Frontal cortex (tissue), 4 donors: ENCODE results near the gene KHNYN. TPM values are rescaled to one million over a fixed set of nuclear protein-coding genes. Genes with fewer than 3 reads are reported as not detected.
A peak's percentile ranks its signal among the peaks of the same experiment; 100 is the strongest.
"Not testable (repeated sequence)": the region's sequence is repeated elsewhere in the genome, so short reads cannot be mapped to it uniquely, and the experiment has no call there.

Experiments used
- DNase-seq, 2 donors: peaks; one replicate each; pipeline ENCODE4 v3.0.0; 2012; ENCODE audit warnings: low spot score in 2 of 2
- FAIRE-seq: peaks from 2 replicates; lab custom pipeline; 2012; peaks lifted over from hg19 to GRCh38; lab: Jason Lieb, UNC
- total RNA-seq: library from RNA; depleted of rRNA; stranded (reverse); fragments of >200 nt; gene quantifications from one replicate; pipeline ENCODE4 v1.2.3, GENCODE V29; 2014
- donor health status: control.
- donor health status: control.
- donor health status: control.

KHNYN gene
- total RNA-seq, 1 donor from 2014 or later, result 13.9 TPM

DNA sequence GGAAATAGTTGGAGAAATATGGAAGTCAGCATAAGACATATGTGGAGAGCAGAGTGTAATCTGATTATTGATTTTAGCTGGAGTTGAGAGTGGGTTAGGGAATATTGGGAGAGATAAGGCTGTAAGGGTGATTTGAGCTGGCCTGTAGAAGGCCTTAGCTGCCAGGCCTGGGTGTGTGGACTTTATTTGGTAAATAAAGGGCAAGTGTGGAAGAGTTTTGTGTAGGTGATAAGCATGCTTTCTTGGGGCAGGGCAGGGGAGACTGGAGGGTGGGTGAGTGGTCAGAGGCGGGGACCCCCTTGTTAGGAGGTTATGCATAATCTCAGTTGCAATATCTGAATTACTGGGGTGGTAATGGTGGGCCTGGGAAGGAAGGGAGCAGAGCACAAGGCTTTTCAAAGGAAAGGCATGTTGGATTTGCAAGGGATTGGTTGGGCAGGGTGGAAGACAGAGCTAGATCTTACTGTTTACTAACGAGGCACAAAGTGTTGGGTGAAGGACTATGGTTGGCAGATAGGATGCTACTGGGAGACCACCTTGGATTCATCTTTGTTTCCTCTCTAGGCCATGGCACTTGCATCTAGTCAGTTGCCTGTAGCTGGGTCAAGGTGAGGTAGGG is 5.5 kb downstream of the KHNYN start:
- DNase-seq (no peak), FAIRE-seq (no peak)

DNA sequence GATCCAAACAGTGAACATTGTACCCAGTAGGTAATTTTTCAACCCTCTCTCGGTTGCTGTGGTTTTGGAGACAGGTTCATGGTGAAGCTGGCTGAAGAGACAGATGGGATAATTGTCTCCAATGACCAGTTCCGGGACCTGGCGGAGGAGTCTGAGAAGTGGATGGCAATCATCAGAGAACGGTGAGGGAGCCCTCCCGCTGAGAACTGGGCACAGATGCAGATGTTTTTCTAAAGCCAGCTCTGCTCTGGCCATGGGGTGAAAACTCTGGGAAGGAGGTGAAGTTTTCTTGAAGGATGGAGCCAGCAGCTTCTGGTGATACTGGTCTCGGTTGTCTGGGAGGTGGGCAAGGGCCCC is 6.2 kb downstream of the KHNYN start:
- no peak for DNase-seq
- no peak for FAIRE-seq

DNA sequence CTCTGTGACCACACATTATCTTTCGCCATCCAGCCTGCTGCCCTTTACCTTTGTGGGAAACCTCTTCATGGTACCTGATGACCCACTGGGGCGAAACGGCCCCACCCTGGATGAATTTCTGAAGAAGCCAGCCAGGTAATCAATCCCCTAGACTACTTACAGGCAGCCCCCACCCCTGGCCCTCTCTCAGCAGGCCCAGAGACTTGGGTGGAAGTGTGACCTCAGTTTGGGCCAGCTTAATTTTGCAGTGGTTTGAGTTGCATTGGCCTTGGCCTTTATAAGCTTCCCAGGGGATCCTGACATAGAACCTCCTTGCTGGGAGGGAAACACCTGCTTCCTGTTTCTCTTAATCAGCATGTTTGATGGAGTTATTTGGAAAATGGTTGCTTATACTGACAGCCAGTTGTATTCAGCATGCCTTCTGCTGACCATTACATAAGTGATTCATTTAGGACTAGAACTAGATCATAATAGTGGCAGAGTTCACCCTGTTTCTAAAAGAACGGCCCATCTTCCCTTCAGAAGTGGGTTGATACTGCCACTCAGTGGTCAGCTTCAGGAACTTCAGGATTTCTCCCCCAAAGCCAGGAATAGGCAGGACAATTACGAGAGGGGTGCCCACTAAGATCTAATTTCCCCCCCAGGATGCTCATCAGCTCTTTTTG is 6.7 kb downstream of the KHNYN start:
- DNase-seq (peak; percentile 66 to 87), FAIRE-seq (no peak)

DNA sequence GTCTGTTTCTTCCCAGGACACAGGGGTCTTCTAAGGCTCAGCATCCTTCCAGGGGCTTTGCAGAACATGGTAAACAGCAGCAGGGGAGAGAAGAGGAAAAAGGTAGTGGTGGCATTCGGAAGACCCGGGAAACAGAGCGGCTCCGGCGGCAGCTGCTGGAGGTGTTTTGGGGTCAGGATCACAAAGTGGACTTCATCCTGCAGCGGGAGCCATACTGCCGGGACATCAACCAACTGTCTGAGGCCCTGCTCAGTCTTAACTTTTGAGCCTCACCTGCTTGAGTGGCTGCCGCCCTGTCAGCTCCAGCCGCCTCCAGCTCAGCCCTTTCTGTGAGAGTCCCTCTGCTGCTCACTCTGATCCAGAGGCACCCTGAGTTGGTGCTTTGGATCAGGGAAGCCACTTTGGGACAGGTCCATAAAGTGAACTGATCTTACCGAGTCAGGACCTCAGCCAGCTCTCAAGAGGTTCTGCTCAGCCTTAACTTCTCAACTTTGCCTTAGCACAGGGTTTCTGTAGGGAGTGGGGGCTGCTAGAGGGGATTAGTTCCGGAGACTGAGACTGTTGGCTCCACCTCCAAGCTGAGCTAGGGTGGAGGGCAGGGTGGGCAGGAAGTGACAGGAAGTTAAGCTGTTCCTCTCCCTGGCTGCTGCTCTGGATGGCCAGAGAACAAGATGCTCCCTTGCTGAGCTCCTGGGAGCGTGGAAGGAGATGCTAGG is 7.4 kb downstream of the KHNYN start:
- no peak for DNase-seq
- no peak for FAIRE-seq

DNA sequence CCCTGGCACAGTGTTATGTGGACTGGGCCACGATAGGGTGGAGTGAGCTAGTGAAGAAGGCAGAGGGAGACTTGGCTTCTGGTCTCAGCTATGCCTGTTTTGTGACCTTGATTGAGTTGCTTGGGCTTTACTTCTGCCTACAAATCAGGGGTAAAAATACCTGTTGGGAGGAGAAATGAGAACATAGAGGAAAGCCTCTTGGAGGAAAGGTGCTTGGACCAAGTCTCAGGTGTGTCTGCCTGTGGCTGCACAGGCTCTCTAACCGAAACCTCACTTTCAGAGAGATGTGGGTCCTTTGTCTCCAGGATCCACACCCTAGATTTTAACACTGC is 7.9 kb downstream of the KHNYN start:
- DNase-seq (no peak), FAIRE-seq (no peak)

DNA sequence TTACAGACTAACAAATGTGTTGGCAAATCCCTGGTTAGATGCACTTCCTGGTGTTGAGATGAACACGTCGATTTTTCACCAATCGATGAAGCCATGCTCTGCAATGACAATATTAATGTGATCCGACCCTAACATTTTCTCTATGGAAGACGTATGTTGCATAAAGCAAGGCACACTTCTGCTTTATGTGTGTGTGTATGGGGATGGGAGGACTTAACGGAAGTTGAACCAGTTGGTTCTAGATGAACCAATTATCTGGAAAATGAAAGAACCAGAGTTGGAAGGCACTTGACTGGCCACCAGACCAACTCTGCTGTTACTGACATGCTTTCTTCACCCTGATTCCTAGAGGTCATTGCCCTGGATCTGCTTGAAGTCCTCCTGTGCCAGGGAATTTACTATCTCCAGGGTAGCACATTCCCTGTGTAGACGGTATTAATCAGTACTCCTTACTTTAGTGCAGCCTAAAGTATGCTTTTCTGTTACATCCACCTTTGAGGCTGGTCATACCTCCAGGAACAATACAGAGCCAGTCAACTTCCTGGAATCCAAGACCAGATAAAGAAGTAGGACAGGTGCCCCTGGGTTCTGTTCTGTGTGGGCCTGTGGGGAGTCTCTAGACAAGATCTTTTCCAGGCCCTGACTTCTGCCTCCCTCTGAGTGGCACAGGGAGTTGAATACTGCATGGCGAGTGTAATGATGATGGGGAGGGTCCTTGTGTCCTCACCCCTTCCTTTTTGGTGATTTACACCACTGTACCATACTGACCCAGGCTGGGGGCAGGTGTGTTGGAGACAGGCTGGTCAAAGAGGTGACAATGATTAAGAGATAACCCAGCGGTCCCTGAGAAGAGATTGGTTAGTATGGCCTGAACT is 8.7 kb downstream of the KHNYN start:
- no peak for FAIRE-seq

DNA sequence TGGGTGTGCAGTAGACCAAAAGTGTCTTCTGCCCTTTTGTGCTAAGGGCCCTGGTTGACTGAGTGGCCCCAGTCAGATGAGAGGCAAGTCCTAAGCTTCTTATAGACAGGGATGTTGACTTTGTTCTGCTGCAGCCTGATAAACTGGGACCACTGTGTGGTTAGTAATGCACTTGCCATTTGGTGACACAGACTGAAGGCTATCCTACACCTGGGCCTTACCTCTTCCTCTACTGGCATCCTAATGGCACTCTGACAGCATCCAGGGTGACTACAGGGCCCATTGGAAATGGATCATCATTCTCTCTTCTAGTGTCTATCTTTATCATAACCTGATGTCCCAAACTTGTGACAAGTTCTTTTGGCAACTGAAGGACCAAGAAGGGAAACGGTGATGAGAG is 9.5 kb downstream of the KHNYN start:
- FAIRE-seq (no peak), DNase-seq (no peak)

More for the DNA sequence above, 8.7 kb downstream of the KHNYN start:
- DNase-seq, result no peak

DNA sequence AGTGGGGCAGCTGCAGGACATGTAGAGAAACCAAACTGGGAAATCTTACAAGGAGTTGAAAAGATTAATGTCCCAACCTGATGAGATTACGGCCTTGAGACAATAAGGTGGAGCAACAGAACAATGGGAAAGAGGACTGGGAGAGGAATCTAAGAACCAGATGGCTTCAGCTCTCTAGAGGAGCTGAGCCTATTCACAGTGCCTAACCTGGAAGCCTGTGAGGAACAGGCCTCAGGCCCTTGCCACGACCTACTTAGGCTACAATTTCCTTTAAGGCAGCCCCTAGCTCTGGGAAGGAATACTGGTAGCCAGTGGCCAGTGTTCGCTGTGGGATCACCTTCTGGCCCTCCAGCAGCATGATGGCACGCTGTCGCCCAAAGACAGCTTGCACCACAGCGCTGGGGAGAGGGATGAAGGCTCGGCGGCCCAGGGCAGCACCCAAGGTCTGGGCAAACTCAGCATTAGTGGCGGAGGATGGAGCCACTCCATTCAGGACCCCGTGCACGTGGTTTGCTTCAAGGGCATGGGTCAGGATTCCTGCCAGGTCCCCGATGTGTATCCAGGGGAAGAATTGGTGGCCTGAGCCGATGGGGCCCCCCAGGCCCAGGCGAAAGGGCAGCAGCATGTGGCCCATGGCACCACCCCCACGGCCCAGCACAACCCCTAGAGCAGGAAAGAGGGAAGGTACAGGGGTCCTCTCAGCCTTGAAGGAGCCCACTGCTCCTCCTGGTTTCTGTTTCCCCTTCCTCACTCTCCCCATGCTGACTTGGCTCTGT is 10.3 kb downstream of the KHNYN start:
- FAIRE-seq (no peak), DNase-seq (no peak)

DNA sequence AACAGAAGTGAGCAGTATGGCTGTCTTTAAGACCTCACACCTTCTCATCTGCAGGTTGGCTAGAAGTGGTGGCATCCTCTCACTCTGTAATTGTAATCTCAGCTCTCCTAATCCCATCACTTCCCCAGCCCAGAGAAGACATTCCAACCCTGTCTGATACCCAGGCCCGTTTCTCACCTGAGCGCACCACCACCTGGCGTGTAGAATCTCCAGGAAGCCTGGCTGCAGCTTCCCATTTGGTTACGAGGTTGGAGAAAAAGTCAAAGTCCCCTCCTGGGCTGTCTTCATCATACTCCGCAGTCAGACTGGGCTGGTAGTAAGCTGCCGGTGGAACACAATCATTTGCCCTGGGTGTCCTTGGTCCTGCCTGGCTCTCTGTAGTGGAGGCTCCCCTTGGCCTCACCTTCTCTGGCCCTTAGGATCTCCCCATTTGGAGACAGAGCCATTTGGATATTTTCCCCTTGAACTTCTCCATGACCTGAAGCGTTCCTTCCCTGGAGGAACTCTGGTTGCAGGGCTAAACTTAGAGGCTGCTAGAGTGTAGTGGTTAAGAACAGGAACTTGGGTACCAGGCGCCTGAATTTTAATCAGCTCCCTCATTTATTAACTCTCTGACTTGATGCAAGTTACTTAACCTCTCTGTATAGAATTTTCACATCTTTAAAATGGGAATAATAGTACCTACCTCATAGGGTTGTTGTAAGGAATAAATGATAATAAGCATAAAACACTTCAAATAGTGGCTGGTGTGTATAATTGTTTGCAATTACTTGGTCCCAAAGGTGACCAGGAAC is 11.0 kb downstream of the KHNYN start:
- FAIRE-seq (no peak), DNase-seq (no peak)

DNA sequence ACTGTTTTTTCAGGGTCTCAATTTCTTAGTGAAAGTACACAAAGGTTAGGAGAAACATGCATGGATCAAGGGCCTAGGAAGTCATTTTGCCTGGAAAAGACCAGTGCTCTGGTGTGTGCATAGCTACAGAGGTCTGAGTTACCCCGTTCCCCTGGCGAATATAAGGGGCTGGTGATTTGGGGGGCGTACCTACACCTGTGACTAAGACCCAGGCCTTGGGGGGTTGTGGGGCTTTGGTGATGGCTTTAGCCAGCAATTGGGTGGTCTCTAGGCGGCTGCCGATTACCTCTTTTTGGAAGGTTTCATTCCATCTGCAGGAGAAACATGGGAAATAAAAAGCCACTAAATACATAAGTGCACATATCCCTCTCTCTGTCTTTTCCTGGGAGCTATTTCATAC is 11.7 kb downstream of the KHNYN start:
- no peak for FAIRE-seq

DNA sequence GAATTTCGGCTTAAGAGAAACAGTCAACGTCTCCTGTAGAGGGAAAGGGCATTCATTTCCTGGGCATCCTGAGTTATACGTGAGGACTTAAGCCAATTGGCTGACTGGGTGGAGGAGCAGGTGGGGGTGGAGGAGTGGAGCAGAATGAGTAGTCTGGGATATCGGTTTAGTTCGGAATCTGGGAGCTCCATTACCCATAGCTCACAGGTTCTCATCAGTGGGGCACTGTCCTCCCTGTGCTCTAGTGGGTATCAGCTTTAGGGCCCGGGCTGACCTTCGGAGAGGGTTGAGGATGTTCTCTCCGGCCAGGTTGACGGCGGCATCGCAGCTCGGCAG is 12.1 kb downstream of the KHNYN start:
- FAIRE-seq, result no peak
- no peak for DNase-seq

More for the DNA sequence above, 11.7 kb downstream of the KHNYN start:
- DNase-seq, result peak in 1 of 2 donors; percentile 11

DNA sequence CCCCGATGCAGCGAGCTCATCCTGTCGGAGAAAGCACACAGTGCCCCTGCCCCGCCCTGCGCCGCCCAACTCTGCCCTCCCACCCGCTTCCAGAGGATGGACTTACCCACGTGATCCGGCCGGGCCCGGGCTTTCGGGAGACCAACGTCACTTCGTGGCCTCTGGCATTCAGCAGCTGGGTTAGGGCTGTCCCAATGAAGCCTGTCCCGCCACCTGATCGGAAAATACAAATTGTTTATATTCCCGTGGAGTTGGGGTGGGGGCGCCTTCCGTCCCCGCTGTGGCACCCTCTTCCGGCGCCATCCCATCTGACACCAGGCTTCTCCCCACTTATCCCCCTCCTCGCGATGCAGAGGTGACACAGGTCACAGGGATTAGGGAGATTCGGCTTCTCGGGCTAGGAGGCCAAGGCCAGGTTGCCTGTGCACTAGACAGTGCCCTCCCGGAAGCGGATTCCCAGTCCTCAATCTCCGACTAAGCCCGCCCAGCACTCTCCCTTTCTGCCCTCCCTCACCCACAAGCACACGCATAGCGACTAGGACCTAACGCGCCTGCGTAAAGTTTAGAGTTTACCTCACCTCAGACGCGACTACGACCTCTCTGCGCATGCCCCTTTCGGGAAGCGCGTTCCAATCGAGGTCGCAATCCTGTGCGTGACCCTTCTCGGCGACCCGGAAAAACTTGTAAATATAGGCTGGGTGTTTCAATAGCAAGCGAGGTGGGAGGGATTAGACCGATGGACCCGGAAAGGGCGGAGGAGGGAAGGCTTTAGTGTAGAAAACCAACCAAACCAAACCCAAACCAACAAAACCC is 12.7 kb downstream of the KHNYN start, which contains the start of gene SDR39U1:
TSS of gene SDR39U1 (minus strand) at position 537 of the 813 bp plus-strand sequence. CDS start at position 530, 7 bp downstream.
- DNase-seq, result peak; percentile 74 to 87
- FAIRE-seq, result peak; percentile 51

DNA sequence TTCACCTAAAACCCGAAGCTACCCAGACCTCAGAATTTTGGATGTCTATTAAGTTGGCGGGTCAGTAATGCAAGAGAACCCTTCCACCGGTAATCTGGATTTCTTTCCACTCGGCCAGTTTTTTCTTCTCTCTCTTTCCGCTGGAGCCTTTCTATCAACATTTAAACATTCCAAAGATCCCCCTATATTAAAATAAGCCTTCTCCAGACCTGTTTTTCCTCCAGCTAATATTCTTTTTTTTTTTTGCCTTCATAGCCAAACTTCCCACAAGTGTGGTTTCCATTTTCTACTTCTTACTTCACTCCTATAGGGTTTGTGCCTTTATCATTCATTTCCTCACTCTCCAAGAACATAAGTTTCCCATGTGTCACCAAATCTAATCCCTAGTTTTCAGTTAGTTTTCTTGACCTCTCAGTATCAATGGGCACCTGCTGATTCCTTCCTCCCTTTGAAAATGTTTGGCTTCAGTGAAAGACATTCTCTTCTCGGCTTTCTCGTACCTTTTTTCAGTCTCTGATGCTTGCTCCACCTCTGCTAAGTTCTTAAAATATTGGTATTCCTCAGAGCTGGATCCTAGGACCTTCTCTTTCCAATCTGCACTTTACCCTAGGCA is 13.4 kb downstream of the KHNYN start:
- DNase-seq (no peak), FAIRE-seq (no peak)

DNA sequence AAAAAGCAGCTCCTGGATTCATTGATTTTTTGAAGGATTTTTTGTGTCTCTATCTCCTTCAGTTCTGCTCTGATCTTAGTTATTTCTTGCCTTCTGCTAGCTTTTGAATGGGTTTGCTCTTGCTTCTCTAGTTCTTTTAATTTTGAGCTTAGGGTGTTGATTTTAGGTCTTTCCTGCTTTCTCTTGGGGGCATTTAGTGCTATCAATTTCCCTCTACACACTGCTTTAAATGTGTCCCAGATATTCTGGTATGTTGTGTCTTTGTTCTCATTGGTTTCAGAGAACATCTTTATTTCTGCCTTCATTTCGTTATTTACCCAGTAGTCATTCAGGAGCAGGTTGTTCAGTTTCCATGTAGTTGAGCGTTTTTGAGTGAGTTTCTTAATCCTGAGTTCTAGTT is 21.1 kb downstream of the KHNYN start:
- not testable (repeated sequence) for FAIRE-seq, DNase-seq

DNA sequence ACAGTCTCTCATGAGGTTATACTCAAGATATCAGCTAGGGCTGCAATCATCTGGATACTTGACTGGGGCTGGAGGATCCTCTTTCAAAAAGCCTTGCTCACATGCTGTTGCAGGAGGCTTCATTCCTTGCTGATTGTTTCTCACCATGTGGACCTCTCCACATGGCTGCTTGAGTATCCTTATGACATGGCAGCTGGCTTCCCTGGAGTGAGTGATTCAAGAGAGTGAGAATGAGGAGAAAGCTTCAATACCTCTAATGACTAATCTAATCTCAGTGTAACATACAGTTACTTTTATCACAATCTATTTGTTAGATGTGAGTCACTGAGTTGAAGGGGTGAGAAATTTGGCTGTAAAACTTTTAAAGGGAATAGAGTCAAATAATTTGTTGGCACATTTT is 27.2 kb downstream of the KHNYN start:
- FAIRE-seq, result no peak
- no peak for DNase-seq

DNA sequence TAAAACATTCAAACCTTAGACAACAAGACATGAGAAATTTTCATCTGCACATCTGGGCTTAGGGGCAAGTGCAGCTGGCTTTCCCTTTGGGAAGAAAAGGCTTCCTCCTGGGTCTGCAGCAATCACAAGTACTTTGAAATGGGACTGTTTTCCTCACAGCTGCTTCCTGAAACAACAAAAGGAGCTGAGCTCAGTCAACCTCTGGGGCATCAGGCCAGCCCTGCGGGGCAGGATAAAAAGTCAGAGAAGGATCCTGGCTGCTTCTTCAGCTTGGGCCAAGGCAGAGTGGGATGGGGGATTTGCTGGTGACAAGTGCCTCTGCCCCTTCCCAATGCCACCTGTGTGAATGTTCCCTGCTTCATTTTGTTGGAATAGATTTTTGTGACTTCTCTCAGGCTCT is 29.0 kb downstream of the KHNYN start:
- DNase-seq, result no peak
- no peak for FAIRE-seq

DNA sequence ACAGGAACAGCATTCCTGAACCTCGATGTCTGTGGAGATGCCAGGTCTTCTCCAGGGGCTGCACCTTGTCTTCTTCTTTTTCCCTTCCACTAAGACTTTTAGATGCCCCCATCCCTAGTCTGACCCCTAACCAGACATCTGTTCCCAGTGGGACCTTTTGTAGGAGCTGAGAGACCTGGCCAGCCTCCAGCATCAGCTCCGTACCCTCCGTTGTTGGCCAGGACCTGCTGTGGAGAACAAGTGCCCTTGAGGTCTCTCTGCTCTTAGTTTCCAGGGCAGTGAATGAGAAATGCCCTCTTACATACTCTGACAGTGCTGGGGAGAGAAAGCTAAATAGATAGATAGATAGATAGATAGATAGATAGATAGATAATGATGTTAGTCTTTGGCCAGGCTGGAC is 29.6 kb downstream of the KHNYN start:
- DNase-seq (no peak), FAIRE-seq (no peak)

DNA sequence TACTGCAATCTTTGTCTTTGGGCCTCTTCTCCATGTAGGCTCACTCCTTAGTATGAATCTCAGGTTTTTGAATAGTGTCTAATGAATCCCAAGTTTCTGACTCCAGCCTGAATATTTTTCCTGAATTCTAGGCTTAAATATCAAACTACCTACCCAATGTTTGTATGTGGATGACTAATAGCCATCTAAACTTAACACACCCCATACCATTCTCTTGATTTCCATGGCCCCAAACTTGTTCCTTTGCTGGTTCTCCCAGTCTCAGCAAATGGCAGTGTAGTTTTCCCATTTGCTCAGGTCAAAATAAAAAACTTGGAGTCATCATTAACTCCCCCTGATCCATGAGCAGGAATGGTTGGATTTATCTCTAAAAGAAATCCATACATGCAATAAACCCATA is 31.6 kb downstream of the KHNYN start:
- FAIRE-seq, result no peak
- DNase-seq, result no peak
